GM13976 (cell line): Measurements from ENCODE around the gene RRBP1.

ENCODE experiments used
- DNase-seq: peaks from one replicate; pipeline ENCODE4 v3.0.0; 2012; ENCODE audit warnings: low spot score
- in situ Hi-C: fragments of 300-500 bp; cut with MboI; formaldehyde crosslinking; loops from one replicate; pipeline ENCODE4 v1.12.0; 2022; ENCODE audit warnings: low sequenced_read_pairs, mixed read lengths, inconsistent platforms; ENCODE audit not compliant: unreplicated experiment
- TF ChIP-seq, protein P1 (sequence below): IDR thresholded peaks from 2 replicates; pipeline ENCODE4 v1.5.1; 2012; ENCODE audit warnings: borderline replicate concordance, mild to moderate bottlenecking; ENCODE audit not compliant: insufficient read depth; ENCODE audit errors: extremely low read depth, missing control alignments, control extremely low read depth

RRBP1 gene

DNA sequence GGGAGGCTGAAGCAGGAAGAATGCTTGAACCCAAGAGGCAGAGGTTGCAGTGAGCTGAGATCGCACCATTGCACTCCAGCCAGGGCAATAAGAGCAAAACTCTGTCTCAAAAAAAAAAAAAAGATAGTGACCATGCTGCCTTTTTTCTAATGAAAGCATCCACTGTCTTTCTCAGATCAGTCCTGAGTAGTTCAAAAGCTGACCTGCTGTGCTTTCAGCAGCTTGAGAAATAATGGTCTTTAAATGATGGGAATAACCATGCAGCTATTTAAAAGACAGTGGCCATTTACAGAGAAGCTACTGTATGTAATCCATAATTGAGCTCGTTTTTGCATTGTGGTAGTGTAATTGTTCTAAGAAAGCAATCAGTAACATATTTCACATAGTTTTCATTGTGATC, 76.0 kb downstream of the RRBP1 start:
- no peak for DNase-seq
- TF ChIP-seq, protein P1, sequence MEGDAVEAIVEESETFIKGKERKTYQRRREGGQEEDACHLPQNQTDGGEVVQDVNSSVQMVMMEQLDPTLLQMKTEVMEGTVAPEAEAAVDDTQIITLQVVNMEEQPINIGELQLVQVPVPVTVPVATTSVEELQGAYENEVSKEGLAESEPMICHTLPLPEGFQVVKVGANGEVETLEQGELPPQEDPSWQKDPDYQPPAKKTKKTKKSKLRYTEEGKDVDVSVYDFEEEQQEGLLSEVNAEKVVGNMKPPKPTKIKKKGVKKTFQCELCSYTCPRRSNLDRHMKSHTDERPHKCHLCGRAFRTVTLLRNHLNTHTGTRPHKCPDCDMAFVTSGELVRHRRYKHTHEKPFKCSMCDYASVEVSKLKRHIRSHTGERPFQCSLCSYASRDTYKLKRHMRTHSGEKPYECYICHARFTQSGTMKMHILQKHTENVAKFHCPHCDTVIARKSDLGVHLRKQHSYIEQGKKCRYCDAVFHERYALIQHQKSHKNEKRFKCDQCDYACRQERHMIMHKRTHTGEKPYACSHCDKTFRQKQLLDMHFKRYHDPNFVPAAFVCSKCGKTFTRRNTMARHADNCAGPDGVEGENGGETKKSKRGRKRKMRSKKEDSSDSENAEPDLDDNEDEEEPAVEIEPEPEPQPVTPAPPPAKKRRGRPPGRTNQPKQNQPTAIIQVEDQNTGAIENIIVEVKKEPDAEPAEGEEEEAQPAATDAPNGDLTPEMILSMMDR, result no peak
- in situ Hi-C loops, result no loop called here

DNA sequence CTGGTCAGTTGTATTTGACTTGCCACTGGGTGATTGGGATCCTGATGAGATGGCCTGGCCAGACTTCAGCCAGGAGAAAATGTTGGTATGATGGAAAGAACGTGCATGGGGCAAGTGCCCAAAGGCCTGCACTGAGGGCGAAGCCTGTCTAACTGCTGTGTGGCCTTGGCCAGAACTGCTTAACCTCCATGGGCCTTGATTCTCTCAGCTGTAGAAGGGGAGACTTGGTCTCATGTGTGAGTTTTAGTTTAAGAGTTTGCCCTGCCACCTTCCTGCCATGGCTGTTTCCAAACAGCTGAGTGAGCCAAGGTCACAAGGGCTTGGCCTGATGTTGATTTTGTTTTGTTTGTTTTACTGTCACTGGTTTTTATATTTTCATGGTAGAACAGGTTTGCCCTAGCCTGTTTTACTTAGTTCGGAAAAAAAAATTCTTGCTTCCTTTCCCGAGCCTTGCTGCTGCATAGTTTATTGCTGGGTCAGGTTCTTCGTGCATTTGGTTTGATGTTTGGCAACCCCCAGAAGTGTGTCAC, 76.8 kb downstream of the RRBP1 start:
- DNase-seq, result no peak
- TF ChIP-seq, protein P1, result no peak
- in situ Hi-C loops, result no loop called here

DNA sequence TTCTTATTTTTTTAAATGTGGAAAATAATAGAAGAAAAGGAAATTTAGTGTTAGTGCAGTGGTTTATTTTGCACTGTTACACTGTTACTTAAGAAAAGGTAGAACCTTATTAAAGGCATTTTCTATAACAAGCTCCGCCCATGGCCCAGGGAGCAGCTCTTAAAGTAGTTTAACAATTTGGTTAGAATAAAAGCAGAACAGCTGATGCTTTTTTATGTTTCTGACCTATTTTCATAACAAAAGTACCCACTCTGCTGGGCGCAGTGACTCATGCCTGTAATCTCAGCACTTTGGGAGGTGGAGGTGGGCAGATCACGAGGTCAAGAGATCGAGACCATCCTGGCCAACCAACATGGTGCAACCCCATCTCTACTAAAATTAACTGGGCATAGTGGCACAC, 79.5 kb downstream of the RRBP1 start:
- TF ChIP-seq, protein P1, result no peak
- DNase-seq, result no peak
- in situ Hi-C loops, result no loop called here

DNA sequence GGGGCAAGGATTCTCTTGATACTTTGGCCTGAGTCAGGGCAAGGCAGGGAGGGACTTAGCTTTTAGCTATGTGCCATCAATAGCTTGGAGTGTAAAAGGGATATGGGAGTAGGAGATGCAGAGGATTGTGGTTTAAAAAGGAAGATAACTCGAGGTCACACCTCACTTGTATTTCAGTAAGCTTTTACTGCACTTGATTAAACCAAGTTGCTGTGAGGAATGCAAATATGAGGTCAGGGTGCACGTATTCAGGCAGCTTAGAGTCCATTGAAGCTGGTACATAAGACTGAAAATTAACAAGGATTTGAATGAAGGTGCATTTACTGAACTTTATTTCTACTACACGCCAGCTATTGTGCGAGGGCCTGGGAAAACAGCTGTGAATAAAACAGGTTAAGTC, 80.1 kb downstream of the RRBP1 start:
- TF ChIP-seq, protein P1, result no peak
- in situ Hi-C loops, result no loop called here
- DNase-seq, result no peak

DNA sequence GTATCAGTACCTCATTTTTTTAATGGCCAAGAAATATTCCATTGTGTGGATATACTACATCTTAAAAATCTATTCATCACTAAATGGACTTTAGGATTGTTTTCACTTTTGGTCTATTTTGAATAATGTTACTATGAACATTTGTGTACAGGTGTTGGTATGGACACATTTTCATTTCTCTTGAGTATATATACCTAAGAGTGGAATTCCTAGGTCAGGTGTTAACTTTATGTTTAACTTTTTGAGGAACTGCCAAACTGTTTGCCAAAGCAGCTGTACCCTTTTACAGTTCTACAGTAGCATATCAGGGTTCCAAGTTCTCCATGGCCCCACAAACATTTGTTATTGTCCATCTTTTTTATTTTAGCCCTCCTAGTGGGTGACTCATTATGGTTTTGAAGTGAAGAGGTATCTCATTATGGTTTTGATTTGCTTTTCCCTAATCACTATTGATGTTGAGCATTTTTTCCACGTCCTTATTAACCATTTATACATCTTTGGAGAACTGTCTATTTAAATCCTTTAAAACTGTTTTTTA, 84.0 kb downstream of the RRBP1 start:
- in situ Hi-C loops, result no loop called here
- TF ChIP-seq, protein P1, result no peak
- DNase-seq, result no peak

DNA sequence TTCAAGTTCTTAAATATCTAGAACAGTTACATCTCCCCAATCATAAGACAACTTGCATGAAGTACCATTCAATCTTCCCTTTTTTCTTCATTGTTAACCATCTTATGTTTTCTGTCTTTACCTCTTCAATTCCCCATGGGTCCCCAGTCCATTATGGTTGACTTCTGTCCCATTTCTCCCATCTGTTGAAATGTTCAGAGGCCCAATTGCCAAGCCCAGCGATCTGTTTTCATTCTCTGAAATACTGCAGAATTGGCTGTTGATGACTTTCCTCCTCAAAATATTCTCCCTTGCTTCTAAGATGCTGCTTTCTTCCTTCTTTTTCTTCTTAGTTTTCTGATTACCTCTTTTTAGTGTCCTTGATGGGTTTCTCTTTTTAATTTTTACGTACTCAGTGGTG, 86.2 kb downstream of the RRBP1 start:
- no peak for DNase-seq
- in situ Hi-C loops, result no loop called here
- TF ChIP-seq, protein P1, result no peak

DNA sequence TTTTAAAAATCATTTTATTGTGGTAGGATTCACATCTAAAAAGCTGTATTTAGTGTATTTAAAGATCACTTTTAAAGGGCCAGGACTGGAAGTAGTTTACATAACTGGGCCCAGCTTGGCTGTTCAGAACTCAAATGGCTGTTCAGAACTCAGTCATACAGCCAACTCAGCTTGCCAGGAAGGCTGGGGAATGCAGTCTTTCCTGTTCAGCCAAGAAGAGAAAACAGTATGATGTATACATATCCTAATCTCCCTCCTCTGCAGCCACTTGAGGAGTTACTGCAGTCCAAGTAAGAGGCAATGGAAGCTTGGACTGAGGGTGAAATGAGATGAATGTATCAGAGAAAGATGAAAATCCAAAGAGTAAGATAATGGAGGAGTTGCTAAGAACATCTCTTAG, 87.6 kb downstream of the RRBP1 start:
- in situ Hi-C loops, result no loop called here
- no peak for DNase-seq
- TF ChIP-seq, protein P1, result no peak
